GM19099 (cell line): ENCODE results near the gene PPFIA2.

Experiments
- POLR2A ChIP-seq: IDR thresholded peaks from 3 replicates; pipeline ENCODE4 v1.6.1; 2011; ENCODE audit warnings: low read depth; ENCODE audit not compliant: insufficient read length; ENCODE audit errors: extremely low read depth

The PPFIA2 gene

GRCh38 chr12:81440001-81440400 is 319.1 kb downstream of the PPFIA2 start:
- no peak for TF ChIP-seq POLR2A

DNA sequence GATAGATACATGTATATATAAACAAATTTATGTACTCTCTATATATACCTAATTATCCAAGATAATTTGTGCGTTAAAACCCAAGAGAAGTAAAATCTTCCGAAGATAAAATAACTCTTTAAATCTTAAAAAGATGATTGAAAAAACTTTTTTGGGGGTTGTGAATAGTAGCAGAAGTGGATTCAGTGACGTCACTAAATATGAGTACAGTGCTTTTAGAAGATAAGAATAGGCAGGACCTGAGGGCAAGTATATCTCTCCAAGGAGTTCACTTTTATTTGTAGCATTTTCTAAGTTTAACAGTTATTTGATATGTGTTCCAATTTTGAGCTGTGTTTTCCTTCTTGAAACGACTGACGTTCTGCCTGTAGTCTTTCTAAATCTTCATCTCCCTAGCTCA is 319.8 kb downstream of the PPFIA2 start:
- TF ChIP-seq POLR2A, result no peak

DNA sequence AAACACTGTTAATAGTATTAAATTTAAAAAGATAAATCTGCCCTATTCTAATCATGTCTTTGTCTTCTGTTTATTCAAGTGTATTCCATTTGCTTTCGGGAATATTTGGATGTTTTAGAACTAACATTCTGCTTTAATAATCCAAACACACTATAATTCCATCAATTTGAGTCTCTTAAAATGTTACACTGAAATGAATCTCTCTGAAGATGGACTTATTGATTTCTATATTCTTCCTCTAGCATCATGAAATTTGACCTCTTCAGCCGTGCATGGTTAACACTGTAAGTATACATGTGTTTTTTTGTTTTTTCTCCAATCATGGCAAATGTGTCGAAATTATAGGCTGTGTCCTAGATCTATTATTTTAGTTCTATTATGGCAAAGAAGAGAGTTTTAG is 342.1 kb downstream of the PPFIA2 start:
- no peak for TF ChIP-seq POLR2A

DNA sequence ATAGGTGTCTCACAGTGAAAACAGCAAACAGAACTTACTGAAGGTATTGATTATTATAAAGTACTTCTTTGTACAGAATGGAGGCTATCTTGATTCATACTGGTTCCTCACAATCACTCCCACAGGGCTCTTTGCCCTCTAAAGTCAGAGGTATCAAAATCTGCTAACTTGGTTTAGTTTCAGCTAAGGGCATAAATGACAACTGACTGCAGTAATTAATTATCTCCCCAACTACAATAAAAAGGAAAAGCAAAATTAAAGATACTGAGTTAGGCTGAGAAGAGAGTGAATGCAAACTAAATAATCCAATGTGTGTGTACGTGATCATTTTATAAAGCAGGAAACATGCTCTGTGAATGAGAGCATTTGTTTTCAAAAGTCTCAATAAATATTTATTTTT is 342.6 kb downstream of the PPFIA2 start:
- no peak for TF ChIP-seq POLR2A

DNA sequence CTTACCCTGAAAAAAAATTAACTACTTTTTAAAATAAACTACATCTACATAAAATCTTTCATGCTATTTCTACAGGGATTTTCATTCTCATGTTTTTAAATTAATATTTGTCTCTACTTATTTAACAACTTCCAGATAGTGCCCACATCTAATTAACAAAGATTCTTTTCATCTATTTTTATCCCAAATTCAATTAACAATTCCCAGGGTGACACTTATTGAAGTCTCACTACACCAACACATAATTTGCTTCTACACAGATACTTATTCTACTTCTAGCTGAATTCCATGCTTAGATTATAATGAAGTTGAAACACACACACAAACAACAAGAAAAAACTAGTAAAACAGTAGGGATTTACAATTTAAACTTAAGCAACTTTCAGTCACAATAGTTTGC is 344.7 kb downstream of the PPFIA2 start:
- TF ChIP-seq POLR2A, result no peak

- no peak for TF ChIP-seq POLR2A
Measured at GRCh38 chr12:81412940-81413339, 346.2 kb downstream of the PPFIA2 start.

DNA sequence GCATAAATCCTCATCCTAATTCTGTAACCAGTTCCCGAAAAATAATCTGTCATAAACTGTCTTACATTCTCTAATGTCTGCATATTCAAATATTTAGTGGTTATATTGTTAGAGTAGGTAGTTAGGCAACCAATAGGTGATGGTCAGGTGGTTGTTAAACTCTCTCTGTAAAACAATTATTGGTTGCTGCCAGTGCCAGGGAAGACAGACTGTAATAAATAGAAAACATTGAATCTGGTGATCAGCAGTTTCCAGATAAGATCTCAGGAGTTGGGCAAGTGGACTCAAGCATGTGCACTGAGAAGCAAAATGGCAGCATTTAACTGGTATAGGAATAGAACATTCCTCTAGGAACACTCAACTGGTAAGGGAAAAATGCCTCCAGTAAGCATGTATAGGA is 355.8 kb downstream of the PPFIA2 start:
- no peak for TF ChIP-seq POLR2A

DNA sequence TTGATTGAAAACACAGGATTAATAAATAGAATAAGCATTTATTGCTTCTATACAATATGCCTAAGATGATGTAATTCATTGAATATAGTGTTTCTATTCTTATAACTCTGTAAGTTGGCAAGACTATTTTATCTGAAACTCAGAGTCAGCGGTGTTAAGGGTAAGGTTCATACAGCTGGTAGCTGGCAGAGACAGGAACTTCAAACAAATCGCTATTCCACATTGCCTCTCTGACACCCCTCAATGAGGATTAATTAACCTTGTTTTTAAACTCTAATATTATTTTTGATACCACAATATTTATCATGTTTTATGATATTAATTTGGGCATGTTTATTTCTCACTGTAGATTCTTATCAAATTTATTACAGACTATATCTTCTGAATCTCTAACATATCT is 357.9 kb downstream of the PPFIA2 start:
- no peak for TF ChIP-seq POLR2A

DNA sequence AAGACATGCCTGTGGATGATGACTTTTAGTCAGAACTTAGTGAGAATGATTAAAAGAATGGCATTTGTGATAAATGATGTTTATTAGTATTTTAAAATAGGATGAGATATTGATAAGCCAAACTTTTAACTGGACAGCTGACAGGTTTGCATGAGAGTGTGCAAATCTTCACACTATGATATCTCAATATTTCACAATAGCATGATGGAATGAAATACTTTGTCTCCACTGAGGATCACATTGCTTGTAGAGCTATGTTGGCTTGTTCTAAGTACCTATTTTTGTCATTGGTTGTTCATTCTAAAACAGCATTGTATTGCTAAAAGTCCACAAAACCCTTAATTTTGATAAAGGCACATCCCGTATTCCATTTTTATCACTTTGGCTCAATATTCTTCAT is 359.1 kb downstream of the PPFIA2 start:
- TF ChIP-seq POLR2A, result no peak

GRCh38 chr12:81395431-81395830 is 363.7 kb downstream of the PPFIA2 start:
- no peak for TF ChIP-seq POLR2A

GRCh38 chr12:81389550-81390099 is 369.5 kb downstream of the PPFIA2 start:
- TF ChIP-seq POLR2A, result no peak

DNA sequence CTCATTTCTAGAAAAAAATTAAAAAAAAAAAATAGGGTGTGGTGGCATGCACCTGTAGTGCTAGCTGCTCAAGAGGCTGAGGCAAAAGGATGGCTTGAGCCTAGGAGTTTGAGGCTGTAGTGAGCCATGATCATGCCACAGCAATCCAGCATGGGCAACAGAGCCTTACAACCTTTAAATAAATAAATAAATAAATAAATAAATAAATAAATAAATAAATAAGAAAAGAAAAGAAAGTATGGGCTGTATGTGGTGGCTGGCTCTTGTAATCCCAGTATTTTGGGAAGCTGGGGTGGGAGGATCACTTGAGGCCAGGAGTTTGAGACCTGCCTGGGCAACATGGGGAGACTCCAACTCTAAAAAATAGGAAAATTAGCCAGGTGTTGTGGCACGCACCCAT is 373.0 kb downstream of the PPFIA2 start:
- TF ChIP-seq POLR2A, result no peak

GRCh38 chr12:81381951-81382350 is 377.2 kb downstream of the PPFIA2 start:
- TF ChIP-seq POLR2A, result no peak

GRCh38 chr12:81378601-81379285 is 380.4 kb downstream of the PPFIA2 start:
- no peak for TF ChIP-seq POLR2A

DNA sequence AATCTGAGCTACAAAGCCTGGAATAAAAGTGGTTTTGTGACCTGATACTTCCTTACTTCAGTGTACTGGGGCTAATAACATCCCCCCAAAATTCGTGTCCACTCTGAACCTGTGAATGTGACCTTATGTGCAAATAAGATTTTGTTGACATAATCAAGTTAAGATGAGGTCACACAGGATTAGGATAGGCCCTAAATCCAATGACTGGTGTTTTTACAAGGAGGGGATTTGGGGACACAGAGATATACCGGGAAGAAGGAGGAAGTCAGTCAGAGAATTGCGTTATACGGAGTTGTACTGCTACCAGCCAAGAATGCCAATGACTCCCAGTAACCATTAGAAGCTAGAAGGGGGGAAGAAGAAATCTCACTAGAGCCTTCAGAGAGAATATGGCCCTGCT is 381.4 kb downstream of the PPFIA2 start:
- no peak for TF ChIP-seq POLR2A

DNA sequence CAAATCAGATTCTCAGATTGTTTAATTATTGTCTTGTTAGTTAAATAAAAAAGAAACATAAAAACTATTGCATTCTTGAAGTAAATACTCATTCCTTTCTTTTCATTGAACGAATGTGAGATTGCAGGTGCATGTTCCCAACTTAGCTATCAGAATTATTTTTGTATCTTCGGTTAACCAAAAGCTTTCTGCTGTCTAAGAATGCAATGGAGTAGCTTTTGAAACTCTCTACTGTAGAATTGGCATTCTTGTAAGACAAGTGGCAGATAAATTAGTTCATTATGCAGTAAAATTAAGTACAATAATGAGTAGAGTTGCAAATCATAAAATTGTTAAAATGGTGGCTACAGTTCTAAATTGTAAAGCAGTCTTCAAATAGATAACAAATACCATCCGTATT is 383.2 kb downstream of the PPFIA2 start:
- TF ChIP-seq POLR2A, result no peak

DNA sequence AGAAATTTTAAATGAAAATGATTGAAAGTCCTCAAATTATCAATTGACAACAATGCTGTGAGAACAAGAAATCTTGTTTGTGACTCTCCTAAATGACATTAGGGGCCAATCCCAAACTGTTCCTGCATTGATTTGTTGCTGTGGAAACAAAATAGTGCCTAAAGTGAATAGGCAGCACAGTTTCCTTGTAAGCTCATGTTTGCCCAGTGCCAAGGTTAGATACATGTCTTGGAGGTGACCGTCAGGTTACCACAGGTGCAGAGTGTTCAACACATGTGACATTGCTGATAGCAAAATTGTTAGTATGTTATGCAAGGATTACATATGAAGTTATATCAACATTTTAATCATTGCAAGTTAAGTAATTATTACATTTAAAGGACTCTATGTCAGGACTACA is 388.7 kb downstream of the PPFIA2 start:
- TF ChIP-seq POLR2A, result no peak
